Left renal cortex interstitium (tissue), 4 donors: Measurements from ENCODE around the gene CCDC81. TPM values are rescaled to one million over a fixed set of nuclear protein-coding genes. Genes with fewer than 3 reads are reported as not detected.
"Not testable (repeated sequence)": the region's sequence is repeated elsewhere in the genome, so short reads cannot be mapped to it uniquely, and the experiment has no call there.

ENCODE experiments used
- DNase-seq, 4 donors: peaks; one replicate each; pipeline ENCODE4 v3.0.0-alpha.2; 2013; ENCODE audit warnings: low read depth in 4 of 4, low spot score in 2 of 4, missing footprints in 1 of 4
- polyA plus RNA-seq, 4 donors: library from polyadenylated mRNA; unstranded; fragments of 120-200 nt; gene quantifications; one replicate each; pipeline ENCODE4 v1.2.1, GENCODE V29; 2013; ENCODE audit not compliant: insufficient read length in 4 of 4

The CCDC81 gene
- polyA plus RNA-seq, 4 donors: 0.66 to 2.1 (median 1.0) TPM

DNA sequence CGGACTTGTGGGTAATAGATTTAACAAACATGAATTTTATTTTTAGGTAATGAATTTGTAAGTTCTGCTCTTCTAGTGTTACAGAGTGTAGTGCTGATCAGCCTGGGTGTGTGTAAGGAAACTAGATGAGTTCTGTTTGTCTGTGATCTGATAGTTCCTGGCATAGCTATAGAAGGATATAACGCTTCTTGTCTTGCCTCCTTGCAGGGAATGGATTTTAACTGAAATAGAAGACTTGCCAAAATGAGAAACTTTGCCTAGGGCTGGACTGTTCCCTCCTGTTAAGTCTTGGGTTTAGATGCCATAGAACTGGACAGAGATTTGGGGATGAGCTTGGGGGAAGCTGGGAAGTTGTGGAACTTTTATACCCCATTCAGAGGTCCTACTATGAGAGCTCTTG is 11.6 kb downstream of the CCDC81 start:
- no peak for DNase-seq

DNA sequence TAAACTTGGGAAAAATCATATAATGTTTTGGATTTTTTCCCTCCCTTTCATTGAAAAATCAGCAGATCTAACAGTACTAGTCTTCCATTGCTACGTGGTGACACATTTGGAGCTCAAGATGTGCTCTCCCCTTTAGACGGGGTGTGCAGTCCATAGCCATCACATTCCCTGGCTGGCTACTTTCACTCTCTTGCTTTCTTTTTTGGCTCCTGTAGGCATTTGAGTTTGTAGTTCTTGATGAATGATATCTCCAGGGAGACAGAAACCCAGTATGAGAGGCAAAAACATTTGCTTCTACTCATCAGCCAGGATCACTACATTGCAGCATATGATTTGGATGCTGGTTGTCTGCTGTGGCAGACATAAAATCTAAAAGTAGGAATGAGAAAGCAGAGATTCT is 12.1 kb downstream of the CCDC81 start:
- no peak for DNase-seq

DNA sequence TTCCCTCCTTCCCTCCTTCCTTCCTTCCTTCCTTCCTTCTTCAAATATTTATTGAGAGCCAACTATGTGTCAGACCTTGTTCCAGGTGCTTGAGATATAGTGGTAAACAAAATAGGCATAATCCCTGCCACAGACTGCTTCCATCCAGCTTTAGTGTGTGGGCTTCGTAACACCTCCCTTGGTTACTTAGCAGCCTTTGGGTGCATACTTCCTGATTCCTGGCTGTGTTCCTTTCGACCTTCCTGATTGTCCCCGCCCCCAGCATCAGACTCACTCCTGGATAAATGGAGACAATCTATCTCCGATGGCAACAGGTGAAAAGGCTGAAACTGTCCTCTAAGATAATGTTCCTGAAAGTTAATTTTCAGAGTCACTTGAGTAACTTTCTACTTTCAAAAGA is 13.5 kb downstream of the CCDC81 start:
- no peak for DNase-seq

DNA sequence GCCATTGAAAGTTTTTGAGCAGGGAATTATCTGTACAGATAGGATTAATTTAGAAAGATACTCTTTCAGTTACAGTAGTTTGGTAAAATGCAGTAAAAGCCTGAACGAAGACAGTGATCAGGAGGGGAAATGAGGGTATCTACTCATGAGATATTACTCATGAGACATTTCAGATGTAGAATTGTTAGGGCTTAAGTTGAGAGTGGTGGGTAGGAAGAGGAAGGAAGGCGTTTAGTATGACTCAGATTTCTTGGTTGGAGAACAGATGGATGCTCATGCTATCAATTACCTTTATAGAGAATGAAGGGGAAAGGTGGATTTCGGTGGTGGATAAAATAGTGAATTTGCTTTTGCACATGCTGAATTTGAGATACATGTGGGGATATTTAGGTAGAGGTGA is 15.8 kb downstream of the CCDC81 start:
- DNase-seq: no peak

DNA sequence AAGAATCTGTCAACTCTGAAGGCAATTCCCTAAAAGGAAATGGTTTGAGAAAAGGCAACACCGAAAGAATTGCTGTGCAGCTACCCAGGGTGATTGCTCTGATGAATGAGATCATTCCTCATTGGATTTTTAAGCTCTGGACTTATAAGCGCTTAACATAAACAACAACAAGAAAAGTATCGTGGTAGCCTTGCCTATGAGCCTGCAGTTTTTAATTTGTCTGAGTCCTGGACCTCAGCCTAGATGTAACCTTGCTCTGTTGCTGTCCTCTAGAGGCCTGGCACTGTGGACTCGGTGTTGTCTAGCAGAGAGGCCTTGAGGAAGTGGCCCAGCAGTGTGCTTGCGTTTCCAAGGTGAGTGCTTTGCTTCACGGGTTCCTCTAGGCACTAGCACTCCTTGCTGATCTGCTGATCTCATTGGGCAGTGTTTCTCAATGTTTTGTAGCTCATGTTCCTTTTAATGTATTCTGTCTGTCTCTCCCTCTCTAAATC is 20.4 kb downstream of the CCDC81 start:
- no peak for DNase-seq

DNA sequence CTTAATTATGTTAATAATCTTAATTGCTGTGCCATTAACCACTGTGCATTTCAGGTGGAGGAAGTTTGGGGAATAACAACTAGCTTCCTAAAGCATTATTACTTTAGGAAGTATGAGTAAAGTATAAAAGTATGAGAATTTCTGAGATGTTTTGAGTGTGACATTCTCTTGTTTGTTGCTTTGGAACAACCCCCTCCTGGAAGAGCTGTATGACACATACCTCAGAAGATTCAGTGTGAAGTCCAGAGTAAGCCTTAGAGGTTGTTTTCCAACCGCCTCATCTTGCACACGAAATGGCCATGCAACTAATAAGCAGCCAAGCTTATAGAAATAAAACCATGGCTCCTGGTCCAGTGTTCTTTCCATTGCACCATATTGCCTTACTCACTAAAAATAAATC is 21.7 kb downstream of the CCDC81 start:
- no peak for DNase-seq

DNA sequence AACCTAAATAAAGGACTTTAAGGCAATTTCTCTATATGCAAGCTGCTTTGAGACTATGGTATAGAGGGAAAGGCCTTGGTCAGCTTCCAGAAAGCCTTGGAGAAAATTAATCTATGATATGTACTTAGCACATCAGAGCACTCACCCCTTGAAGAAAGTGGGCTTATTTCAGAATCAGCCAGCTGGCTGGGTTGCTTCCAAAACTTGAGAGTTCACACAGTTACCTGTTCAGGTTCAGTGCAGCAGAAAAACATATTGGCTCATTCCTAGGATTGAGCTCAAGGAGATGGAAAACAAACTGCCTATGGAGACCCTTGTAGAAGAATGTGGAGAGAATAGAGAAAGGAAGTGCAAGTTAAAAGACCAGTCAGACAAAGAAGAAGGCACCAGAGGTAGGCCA is 22.7 kb downstream of the CCDC81 start:
- DNase-seq: no peak

DNA sequence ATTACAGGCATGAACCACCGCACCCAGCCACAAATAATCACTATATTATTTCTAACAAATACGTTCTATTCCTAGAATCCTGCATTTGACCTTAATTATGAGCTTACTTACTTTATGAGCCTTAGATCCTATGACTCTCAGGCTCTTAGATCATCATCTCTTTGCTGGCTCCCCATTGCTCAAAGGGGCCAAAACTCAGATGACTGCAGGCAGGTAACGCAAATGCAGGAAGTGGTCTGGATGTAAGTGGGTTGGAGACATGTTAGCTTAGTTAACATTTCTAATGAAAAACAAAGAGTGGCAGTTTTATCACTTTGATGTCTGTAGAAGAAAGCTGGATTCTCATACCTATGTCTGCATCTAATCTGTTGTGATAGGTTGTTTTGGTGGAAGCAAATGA is 23.4 kb downstream of the CCDC81 start:
- DNase-seq: no peak

DNA sequence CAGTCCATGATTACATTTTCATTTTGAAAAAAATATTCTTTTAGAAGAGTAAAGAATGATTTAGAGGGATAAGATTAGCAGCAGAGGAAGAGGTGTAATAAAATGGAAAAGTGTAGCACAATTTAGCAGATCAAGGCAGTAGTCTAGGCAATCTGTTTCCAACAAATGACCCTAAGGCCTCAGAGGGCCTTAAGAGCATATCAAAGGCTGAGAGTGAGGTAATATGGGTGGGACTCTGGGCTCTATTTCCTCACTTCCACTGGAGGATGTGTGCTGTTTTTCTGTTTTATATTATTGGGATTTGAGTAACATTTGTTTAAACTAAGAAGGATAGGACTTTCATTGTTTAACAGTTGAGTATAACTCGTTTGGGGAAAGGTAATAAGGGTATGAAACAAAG is 28.8 kb downstream of the CCDC81 start:
- no peak for DNase-seq

DNA sequence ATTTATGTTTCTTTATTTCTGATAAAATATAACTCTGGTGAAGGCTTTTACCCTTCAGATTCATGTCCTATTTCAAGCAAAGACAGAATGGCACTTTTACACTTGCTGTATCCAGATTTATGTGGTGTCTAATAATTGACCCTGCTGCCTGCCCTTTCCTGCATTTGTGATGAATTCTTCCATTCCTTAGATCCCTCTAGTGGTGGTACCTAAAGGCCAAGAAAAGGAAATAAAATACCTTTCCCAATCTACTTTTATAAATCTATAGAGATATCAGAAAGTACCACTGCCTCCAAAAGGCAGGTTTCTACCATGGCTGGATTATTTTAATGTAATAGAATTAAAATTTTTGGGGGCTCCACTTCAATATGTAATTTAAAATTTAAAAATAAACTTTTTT is 34.2 kb downstream of the CCDC81 start:
- DNase-seq: no peak

DNA sequence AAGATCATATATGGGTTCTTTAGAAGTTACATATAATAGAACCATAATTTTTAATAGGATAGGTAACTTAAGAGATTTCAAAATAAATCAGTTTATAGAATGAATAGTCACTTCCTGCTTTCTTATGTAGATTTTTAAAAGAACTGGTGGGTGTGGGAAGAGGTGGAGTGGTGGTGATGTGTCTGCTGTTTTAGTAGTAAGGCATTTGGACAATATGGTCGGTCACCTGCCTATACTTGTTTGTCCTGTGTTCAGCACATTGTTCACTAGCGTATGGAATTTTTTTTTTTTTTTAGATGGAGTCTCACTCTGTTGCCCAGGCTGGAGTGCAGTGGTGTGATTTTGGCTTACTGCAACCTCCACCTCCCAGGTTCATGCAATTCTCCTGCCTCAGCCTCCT is 39.3 kb downstream of the CCDC81 start:
- no peak for DNase-seq

DNA sequence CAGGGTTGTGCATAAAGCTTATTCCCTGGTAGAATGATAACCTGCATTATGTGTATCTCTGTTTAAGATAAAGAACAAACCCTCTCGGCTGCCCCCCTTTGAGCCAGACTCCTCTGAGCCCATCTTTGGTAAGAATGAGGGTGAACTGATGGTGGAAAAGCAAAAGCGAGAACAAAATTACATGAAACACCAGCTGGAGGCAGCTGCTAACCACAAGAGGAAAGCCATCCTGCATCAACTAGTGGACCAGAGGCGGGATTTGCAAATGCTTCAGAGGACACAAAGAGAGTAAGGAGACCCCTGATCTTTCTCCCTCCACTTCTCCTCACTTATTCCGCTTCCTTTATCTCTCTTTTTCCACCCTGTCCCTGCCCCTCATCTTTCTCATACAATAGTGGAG is 40.3 kb downstream of the CCDC81 start:
- peak in 2 of 4 donors; percentile 18 to 20 for DNase-seq

DNA sequence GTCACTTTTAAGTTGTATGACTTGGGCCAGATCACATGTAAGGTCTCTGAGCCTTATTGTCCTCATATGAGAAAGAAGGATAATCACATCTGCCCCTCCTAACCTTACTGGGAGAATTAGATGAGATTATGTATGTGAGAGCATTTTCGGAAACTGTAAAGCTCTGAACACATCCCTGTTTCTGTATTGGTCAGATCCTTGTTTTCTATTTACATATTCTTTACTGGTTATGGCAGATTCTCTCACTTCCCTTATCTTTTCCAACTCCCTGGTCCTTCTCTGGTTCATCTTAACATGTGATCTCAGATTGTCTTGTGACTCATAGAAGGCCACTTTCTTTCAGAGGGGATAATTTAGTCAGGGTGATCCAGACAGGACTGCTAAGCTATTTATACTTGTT is 41.8 kb downstream of the CCDC81 start:
- DNase-seq: no peak

DNA sequence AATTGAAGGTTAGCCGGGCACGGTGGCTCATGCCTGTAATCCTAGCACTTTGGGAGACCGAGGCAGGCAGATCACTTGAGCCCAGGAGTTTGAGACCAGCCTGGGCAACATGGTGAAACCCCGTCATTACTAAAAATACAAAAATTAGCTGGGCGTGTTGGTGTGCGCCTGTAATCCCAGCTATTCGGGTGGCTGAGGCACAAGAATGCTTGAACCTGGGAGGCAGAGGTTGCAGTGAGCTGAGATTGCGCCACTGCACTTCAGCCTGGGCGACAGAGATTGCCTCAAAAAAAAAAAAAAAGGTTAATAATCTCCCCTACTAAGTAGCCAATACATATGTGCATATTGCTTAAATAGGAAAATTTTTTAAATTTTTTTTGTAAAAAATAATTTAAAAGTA is 42.3 kb downstream of the CCDC81 start:
- not testable (repeated sequence) for DNase-seq

DNA sequence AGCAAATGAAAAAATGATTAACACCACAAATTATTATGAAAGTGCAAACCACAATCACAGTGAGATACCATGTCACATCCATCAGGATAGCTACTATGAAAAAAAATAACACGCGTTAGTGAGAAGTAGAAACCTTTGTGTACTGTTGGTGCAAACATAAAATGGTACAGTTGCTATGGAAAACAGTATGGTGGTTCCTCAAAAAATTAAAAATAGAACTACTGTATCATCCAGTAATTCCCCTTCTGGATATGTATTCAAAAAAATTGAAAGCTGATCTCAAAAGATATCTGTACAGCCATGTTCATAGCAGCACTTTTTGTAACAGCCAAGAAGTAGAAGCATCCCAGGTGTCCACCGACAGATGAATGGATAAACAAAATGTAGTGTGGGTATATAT is 43.4 kb downstream of the CCDC81 start:
- no peak for DNase-seq

DNA sequence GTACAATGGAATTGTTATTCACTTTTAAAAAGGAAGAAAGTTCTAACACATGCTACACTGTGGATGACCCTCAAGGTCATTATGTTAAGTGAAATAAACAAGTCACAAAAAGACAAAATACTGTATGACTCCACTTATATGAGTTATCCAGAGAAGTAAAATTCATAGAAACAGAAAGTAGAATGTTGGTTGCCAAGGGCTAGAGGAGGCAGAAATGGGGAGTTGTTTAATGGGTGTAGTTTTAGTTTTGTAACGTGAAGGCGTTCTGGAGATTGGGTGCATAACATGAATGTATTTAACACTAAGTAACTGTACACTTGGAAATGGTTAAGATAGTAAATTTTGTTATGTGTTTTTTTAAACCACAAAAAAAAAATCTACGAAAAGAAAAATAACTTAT is 43.8 kb downstream of the CCDC81 start:
- DNase-seq: no peak

DNA sequence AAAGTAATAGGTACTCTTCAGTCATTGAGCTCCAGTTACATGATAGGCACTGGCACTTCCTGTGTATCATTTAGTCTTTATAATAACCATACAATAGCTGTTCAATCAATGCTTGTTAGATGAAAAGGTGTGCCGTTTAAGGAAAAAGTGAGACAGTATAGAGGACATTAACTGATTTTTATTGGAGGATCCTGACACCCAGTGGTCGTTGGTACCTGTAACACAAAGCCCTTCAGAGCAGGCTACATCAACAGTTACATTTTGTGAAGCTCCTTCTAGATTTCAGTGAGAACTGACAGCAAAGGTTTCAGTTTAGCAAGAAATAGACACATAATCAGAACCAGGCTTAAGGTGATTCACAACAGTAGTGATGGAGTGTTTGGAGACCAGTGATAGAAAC is 44.2 kb downstream of the CCDC81 start:
- no peak for DNase-seq

DNA sequence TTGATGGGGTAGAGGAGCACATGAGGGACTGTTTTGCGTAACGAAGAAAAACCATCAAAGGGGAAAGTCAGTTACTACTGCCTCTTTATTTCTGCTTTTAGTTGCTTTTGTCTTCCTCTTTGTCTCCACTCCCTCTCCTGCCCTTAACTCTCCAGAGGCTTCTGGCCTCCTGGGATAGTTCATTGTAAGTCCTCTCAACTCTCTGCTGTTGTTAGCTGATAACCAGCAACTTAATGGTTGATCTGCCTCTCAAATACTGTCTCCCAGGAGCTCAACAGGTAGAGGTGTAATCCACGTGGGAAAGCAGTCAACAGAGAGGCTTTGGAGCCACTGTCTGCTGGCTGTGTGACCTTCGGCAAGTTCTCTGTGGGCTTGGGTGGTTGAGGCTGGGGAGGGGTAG is 47.3 kb downstream of the CCDC81 start:
- no peak for DNase-seq

DNA sequence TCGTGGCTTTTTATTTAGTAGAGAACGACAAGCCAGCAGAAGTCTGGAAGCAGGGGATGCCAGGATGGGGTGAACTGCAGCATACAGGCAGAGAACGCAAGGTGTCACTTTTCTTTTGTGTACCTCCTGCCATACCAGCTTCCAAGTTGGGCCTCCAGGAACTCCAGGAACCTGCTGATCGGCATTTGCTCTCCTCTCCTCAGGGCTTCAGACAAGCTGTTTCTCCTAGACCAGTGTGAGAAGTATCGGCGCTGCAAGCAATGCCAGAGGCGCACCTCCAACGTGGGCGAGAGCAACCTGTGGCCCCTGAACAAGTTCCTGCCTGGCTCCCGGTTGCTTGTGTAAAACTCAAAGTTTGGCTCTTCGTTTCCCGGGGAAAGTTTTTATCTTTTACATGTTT is 47.7 kb downstream of the CCDC81 start:
- no peak for DNase-seq

DNA sequence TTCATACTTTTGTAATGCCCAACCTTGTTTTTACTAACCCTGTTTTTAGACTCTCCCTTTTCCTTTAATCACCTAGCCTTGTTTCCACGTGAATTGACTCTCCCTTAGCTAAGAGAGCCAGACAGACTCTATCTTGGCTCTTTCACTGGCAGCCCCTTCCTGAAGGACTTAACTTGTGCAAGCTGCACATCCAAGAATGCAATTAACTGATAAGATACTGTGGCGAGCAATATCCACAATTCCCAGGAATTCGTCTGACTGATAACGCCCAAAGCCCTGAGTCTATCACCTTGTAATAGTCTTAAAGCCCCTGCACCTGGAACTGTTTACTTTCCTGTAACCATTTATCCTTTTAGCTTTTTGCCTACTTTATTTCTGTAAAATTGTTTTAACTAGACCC is 48.8 kb downstream of the CCDC81 start:
- not testable (repeated sequence) for DNase-seq

DNA sequence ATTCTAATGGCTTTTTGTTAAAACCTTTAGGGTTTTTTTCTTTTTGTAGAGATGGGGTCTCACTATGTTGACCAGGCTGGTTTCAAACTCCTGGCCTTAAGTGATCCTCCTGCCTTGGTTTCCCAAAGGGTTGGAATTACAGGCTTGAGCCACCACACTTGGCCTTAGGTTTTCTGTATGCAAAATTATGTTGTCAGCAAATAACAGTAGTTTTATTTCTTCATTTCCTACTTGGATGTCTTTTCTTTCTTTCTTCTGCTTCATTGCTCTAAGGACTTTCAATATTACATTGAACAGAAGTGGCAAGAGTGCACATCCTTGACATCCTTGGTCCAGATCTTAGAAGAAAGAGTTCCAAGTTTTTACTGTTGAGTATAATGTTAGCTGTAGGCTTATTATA is 52.8 kb downstream of the CCDC81 start:
- no peak for DNase-seq

DNA sequence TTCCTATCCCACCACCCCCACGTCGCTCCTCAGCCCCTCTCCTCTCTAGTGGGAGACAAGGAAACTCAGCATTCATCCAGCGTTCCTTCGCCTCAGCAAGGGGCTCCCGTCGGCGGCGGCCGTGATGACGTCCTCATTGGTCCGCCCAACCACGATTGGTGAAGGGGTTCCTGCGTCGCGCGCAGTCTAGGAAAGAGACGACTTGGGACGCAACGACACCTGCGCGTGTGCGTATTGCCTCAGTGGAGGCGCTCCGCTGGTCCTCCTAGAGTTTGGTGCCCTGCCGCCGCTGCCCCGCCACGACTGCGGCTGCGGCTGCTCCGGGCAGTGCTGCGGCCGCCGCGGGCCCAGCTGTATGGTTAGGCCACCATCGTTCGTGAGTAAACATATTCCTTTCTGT is 56.6 kb downstream of the CCDC81 start:
- DNase-seq: no peak

DNA sequence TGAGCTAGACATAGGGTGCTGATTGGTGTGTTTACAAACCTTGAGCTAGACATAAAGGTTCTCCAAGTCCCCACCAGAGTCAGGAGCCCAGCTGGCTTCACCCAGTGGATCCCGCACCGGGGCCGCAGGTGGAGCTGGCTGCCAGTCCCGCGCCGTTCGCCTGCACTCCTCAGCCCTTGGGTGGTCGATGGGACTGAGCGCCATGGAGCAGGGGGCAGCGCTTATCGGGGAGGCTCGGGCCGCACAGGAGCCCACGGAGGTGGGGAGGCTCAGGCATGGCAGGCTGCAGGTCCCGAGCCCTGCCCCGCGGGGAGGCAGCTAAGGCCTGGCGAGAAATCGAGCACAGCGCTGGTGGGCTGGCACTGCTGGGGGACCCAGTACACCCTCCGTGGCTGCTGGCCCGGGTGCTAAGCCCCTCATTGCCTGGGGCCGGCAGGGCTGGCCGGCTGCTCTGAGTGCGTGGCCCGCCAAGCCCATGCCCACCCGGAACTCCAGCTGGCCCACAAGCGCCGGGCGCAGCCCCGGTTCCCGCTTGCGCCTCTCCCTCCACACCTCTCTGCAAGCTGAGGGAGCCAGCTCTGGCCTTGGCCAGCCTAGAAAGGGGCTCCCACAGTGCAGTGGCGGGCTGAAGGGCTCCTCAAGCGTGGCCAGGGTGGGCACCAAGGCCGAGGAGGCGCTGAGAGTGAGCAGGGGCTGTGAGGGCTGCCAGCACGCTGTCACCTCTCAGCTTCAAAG is 58.8 kb downstream of the CCDC81 start:
- not testable (repeated sequence) for DNase-seq
